Dedifferentiated amniotic fluid mesenchymal stem cell (primary cell): ENCODE results near the gene NRG2.
A peak's percentile ranks its signal among the peaks of the same experiment; 100 is the strongest.

ENCODE experiments used
- DNase-seq: peaks from one replicate; pipeline ENCODE4 v3.0.0-alpha.2; 2016; ENCODE audit errors: extremely low spot score

The NRG2 gene

DNA sequence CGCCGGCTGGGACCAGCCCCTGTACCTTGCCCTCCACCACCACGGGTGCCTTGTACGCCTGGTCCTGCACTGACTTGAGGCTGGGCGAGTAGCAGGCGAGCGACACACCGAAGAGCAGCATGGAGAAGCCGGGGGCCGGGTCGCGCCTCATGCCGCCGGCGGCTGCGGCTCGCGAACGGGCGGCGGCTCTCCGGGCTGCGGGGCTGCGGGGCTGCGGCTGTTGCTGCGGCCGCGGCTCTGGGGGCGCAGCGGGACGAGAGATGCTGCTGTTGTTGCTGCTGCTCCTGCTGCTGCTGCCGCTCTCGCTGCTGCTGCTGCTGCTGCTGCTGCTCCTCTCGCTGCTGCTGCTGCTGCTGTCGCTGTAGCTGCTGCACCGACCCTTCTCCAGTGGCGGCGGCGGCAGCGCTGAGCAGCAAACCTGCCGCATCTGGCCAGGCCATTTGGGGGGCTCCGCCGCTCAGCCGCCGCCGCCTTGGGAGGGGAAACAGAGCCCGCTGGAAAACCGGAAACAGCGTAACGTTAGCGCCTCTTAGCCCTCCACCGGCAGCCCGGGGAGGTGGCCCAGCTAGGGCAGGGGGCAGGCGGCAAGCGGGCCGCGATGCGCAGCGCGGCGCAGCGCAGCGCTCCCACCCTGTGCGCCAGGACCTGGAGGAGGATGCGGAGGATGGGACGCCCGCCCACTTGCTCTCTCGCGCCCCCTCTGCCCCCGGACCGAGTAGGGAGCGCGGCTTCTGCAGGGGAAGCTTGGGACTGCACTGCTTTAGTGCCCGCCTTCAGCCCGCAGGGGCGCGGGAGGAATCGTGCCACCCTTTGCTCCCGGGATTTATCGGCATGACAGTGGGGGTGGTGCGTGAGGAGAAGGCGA, at the start of gene NRG2:
TSS of gene NRG2 (minus strand) at position 657 of the 865 bp plus-strand sequence.
- no peak for DNase-seq

DNA sequence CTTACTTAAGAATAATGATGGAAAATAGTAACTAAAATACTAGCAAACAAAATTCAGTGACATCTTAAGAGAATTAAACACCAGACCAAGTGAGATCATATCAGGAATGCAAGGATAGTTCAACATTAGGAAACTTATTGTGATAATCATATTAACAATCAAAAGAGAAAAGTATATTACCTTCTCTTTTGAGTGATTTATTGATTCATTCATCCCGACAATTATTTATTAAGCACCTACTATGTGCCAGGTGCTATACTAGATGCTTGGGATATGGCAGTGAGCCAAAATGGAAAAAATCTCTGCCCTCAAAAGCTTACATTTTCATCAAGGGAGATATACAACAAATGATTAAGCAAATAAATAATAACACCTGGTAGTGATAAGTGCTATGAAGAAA, 47.2 kb upstream of the NRG2 start:
- DNase-seq: no peak

DNA sequence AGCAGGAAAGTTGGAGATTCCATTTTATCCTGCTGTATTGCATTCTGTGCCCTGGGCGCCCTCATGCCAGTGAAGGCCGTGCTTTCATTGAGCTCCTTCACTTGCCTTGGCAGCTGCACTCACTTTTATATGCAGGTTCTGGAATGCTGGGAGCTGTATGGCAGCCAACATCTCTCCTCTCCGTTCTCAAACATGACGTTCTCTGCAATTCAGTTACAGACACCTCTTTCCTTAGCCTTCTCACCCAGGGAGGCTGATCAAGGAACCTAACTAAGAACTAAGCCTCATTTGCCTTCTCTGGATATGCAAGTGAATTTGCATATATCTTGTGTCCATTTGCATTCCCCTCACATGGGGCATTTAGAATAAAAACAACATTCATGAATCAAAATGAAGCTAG, 41.4 kb upstream of the NRG2 start:
- DNase-seq: no peak

DNA sequence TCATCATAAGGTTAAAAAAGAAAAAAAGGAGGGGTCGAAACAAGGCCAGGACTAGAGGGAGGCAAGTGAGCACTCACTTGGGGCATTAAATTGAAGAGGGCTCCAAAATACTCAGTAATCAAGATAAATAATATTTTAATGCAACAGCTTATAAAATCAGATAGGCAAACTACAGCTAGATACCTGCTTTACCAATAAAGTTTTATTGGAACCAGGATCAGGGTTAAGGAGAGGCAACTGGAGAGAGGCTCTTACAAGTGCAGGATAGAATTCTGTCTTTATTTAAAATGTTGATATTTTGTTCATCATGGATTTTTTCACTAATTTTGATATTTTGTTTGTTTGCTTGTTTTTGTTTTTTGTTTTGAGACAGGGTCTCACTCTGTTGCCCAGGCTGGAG, 40.6 kb upstream of the NRG2 start:
- no peak for DNase-seq

- no peak for DNase-seq
Measured at GRCh38 chr5:140083120-140083519, 40.0 kb upstream of the NRG2 start.

DNA sequence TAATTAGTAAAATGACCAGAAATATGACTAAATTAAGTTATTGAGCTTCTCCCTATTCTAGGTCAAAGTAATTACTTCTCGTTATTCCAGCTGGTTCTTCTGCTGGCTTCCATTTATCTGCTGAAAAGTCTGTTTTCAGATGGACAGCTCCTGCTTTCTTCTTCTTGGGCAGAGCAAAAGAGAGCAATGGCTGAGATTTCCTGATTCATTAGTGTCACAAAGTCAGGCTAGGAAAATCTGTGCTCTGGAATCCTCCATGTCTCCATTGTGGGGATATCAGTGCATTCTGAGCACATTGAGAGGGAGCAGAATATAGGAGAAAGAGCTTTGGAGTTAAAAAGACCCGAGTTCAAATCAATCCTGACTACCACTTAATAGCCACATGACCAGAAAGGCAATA, 33.7 kb upstream of the NRG2 start:
- DNase-seq: no peak

GRCh38 chr5:140076142-140076541, 33.0 kb upstream of the NRG2 start:
- DNase-seq: no peak

- DNase-seq: no peak
Measured at GRCh38 chr5:140075371-140075770, 32.3 kb upstream of the NRG2 start.

DNA sequence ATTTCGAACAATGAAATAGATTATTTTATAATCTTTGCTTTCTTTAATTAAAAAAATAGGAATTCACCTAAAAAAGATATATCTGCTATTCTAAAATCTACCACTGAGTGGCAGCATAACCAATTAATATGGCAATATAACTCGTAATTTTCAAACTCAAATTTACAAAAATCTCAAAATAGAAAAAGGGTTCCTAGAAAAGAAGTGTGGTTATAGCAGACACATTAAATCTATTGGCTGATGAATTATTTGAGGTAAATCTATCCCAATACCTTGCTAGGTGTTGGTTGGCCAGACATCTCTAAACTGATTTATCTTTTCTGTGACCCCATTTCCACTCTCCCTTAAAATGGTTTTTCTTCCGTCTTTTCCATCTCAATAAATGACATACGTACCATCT, 30.2 kb upstream of the NRG2 start:
- DNase-seq: peak; percentile 36

- no peak for DNase-seq
Measured at GRCh38 chr5:140072812-140073211, 29.7 kb upstream of the NRG2 start.

- no peak for DNase-seq
Measured at GRCh38 chr5:140060816-140061215, 17.7 kb upstream of the NRG2 start.

GRCh38 chr5:140058212-140058932, 15.3 kb upstream of the NRG2 start:
- DNase-seq: no peak

DNA sequence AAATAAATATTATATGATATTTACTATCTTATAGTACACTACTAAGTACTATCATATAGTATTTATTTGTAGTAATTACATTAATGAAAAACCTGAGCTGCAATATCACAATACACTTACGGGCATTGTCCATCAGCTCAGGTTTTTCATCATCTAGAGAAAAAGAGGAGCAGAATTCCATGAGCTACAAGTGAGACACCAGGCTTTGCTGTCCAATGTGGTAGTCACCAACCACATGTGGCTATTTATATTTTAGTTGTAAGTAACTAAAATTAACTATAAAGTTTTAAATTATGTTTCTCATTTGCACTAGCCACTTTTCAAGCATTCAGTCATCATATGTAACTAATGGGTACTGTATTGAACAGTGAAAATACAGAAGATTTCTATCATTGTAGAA, 13.8 kb upstream of the NRG2 start:
- DNase-seq: no peak

GRCh38 chr5:140055152-140055551, 12.1 kb upstream of the NRG2 start:
- no peak for DNase-seq

GRCh38 chr5:140054086-140054689, 11.1 kb upstream of the NRG2 start:
- no peak for DNase-seq

GRCh38 chr5:140051950-140052349, 8.9 kb upstream of the NRG2 start:
- no peak for DNase-seq

GRCh38 chr5:140049713-140050112, 6.6 kb upstream of the NRG2 start:
- DNase-seq: no peak

DNA sequence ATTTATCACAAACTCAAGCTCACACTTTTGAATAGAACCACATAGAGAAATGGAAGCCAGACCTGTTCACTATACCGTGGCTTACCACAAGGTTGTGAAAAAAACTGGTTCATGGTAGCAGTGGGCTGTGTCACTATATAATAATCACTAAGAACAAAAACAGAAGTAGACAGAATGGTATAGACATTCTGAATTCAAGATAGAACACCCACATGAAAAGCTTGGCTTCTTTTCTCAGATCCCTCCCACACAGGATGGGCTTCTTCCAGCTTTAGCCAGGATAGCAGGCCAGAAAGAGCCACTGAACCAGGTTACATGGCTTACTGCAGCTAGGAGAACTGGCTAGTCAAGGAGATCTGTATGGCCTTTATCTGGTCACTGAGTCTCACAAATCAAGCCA, 6.1 kb upstream of the NRG2 start:
- DNase-seq: no peak

- no peak for DNase-seq
Measured at GRCh38 chr5:140044041-140044440, 942 bp upstream of the NRG2 start.

DNA sequence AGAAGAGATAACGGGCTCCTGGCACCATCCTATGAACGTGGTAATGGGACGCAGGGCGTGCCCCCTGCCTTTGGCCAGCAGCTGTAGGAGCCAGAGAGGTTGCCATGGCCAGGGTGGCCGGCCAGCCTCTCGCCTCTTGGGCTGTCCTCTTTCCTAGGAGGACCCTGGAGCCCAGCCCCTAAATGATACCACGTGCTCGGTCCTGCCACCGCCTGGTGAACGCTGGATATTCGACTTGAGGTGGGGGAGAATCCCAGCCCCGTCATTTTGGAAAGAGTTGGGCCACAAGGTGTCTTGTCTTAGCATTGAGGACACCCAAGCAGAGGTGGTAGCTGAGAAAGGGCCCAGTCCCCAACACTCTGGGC, 391 bp upstream of the NRG2 start:
- DNase-seq: no peak

- no peak for DNase-seq
Measured at GRCh38 chr5:140042393-140042642, 781 bp downstream of the NRG2 start.

DNA sequence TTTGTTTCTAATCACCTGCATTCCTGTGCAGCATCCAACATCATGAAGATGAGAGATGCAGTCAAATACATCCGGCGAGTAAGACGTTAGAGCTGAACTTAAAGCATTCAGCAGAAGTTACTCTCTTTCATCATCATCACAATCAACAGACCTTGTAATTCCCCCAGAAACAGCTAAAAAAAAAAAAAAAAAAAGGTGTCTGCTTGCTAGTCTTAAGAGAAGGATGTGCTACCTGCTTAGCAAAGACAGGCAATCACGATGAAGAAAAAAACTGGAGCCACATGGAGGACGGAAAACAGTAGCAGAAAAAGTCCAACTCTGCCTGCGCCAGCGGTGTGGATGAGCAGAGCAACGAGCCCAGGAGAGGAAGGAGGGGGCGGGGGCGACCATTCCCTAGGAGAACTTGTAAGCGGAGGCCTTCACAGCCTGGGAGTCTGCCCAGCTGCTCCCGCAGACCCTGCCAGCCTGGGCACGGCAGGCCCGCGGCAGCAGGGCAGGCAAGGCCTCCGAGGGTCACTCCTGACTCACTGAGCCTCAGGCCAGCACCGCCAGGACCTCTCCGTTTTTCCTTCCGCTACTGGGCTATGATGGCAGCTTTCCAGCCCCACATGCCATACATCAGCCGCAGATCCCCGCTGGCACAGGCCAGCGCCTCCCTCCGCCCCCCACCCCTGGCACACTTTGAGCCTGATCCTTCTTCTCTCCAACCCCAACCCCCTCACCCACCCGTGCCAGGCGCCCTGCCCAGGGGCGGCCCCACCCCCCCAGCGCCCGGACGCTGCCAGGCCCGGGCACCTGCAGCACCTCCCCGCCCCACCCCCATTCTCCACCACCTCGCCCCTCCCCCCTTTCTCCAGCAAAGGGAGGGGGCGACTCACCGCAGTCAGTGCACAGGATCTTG, 1.4 kb downstream of the NRG2 start:
- no peak for DNase-seq
